HepG2 (cell line): Measurements from ENCODE around the gene TMUB1. TPM values are rescaled to one million over a fixed set of nuclear protein-coding genes. Genes with fewer than 3 reads are reported as not detected.

ENCODE experiments used
- ATAC-seq: fragments of 200-7000 bp; cut with Tn5 transposase; 3 replicates; pipeline ENCODE4 v1.9.1; 2020; ENCODE audit warnings: mild to moderate bottlenecking, moderate library complexity
- BruUV-seq: library from RNA; stranded (reverse); fragments of 400-500 nt; replicated peaks from 2 replicates; lab custom pipeline; 2021; lab: Mats Ljungman, UMichigan
- CTCF ChIA-PET: fragments of 300-600 bp; formaldehyde crosslinking; extraction: SDS; loops from one replicate; lab custom pipeline; 2021; ENCODE audit warnings: low total read pairs, inconsistent platforms, low intra/inter-chr PET ratio; lab: Yijun Ruan, JAX
- POLR2A ChIA-PET: fragments of 350-600 bp; sonication (Branson Sonifier 250); formaldehyde crosslinking; loops from one replicate; lab custom pipeline; 2020; ENCODE audit warnings: antibody characterized with exemption, inconsistent platforms; lab: Yijun Ruan, JAX
- DNase-seq: peaks from one replicate; pipeline ENCODE4 v3.0.0-alpha.2; 2015; ENCODE audit warnings: low spot score
- FAIRE-seq: peaks from 3 replicates; lab custom pipeline; 2011; peaks lifted over from hg19 to GRCh38; lab: Jason Lieb, UNC
- H2AFZ ChIP-seq: one replicate; pipeline ENCODE4 v1.6.1; 2011; ENCODE audit warnings: low read length, inconsistent platforms
- H3K27ac ChIP-seq: fragments of 300-600 bp; 3 replicates; pipeline ENCODE4 v1.8.0; 2011; ENCODE audit warnings: mixed run types, mild to moderate bottlenecking, mixed read lengths, low read length, inconsistent platforms; ENCODE audit not compliant: insufficient read depth; ENCODE audit errors: extremely low read length
- H3K27me3 ChIP-seq, 2 experiments: fragments of 200-600 bp in 1 of 2; 2 replicates in 1 of 2; 3 replicates in 1 of 2; pipeline versions ENCODE4 v1.6.0 to v1.8.0; 2011; ENCODE audit warnings: low read length in 2 of 2, mild to moderate bottlenecking in 2 of 2, moderate library complexity in 2 of 2, inconsistent platforms in 1 of 2; ENCODE audit not compliant: insufficient read depth in 2 of 2, control insufficient read depth in 1 of 2
- H3K36me3 ChIP-seq, 2 experiments: fragments of 200-600 bp in 1 of 2; replicated peaks in 1 of 2; 2 replicates in 1 of 2; 3 replicates in 1 of 2; pipeline versions ENCODE4 v1.5.1 to v1.8.0; 2011; ENCODE audit warnings: low read length in 2 of 2, inconsistent platforms in 1 of 2; ENCODE audit not compliant: insufficient read depth in 2 of 2, control insufficient read depth in 1 of 2
- H3K4me1 ChIP-seq: 2 replicates; pipeline ENCODE4 v1.5.1; 2012; ENCODE audit warnings: low read length, inconsistent platforms; ENCODE audit not compliant: insufficient read depth
- H3K4me2 ChIP-seq: 2 replicates; pipeline ENCODE4 v1.6.0; 2011; ENCODE audit warnings: low read depth, low read length, inconsistent platforms
- H3K4me3 ChIP-seq, 3 experiments: fragments of 200-600 bp in 1 of 3; sonication (generic), shearing (Covaris generic) in 1 of 3; replicated peaks in 1 of 3; 2 replicates each; pipeline ENCODE4 v1.5.1; 2011 to 2016; ENCODE audit warnings: low read length in 3 of 3, inconsistent platforms in 2 of 3, low read depth in 2 of 3, mild to moderate bottlenecking in 2 of 3, control low read depth in 1 of 3, mixed read lengths in 1 of 3; ENCODE audit not compliant: insufficient read depth in 1 of 3
- H3K79me2 ChIP-seq: one replicate; pipeline ENCODE4 v1.6.1; 2011; ENCODE audit warnings: low read length, inconsistent platforms; ENCODE audit not compliant: insufficient read depth
- H3K9ac ChIP-seq: 2 replicates; pipeline ENCODE4 v1.6.0; 2011; ENCODE audit warnings: mild to moderate bottlenecking, low read depth, low read length, inconsistent platforms; ENCODE audit not compliant: insufficient read depth
- H3K9me3 ChIP-seq: 2 replicates; pipeline ENCODE4 v1.5.1; 2012; ENCODE audit warnings: mild to moderate bottlenecking, low read length
- H4K20me1 ChIP-seq: 2 replicates; pipeline ENCODE4 v1.6.0; 2011; ENCODE audit warnings: inconsistent platforms, mild to moderate bottlenecking, low read length, moderate library complexity; ENCODE audit not compliant: insufficient read depth
- ARID5B ChIP-seq: IDR thresholded peaks from 2 replicates; pipeline ENCODE4 v1.4.0; 2020; ENCODE audit warnings: mild to moderate bottlenecking, missing genetic modification reagents
- EED ChIP-seq: sonication (generic); formaldehyde crosslinking; IDR thresholded peaks from 2 replicates; pipeline ENCODE4 v1.5.0; 2020; ENCODE audit warnings: mild to moderate bottlenecking, missing genetic modification reagents
- IRF9 ChIP-seq: sonication (generic); formaldehyde crosslinking; IDR thresholded peaks from 2 replicates; pipeline ENCODE4 v1.8.0; 2022; ENCODE audit warnings: missing genetic modification reagents, mild to moderate bottlenecking, borderline replicate concordance
- ISL2 ChIP-seq: sonication (generic); formaldehyde crosslinking; IDR thresholded peaks from 2 replicates; pipeline ENCODE4 v1.5.0; 2020; ENCODE audit warnings: missing genetic modification reagents
- MZF1 ChIP-seq: sonication (generic); formaldehyde crosslinking; IDR thresholded peaks from 2 replicates; pipeline ENCODE4 v1.8.1; 2023; ENCODE audit warnings: mild to moderate bottlenecking, missing genetic modification reagents, borderline replicate concordance
- POGK ChIP-seq: sonication (generic); formaldehyde crosslinking; conservative IDR thresholded peaks from 2 replicates; pipeline ENCODE4 v1.8.0; 2022; ENCODE audit warnings: mild to moderate bottlenecking, moderate library complexity, missing genetic modification reagents
- RBM22 ChIP-seq: fragments of 200-400 bp; formaldehyde crosslinking; optimal IDR thresholded peaks from 2 replicates; pipeline ENCODE3; 2017; ENCODE audit warnings: mild to moderate bottlenecking, low read length, moderate library complexity
- RXRB ChIP-seq: IDR thresholded peaks from 2 replicates; pipeline ENCODE4 v1.6.1; 2016; ENCODE audit warnings: borderline replicate concordance, missing genetic modification reagents, missing compliant biosample characterization
- SSRP1 ChIP-seq: IDR thresholded peaks from 2 replicates; pipeline ENCODE4 v1.6.1; 2016; ENCODE audit warnings: control low read depth
- ZMAT5 ChIP-seq: sonication (generic); formaldehyde crosslinking; IDR thresholded peaks from 2 replicates; pipeline ENCODE4 v1.5.0; 2020; ENCODE audit warnings: mild to moderate bottlenecking, low read depth, missing genetic modification reagents, borderline replicate concordance
- ZNF598 ChIP-seq: sonication (generic); formaldehyde crosslinking; IDR thresholded peaks from 2 replicates; pipeline ENCODE4 v1.5.1; 2020; ENCODE audit warnings: mild to moderate bottlenecking, missing genetic modification reagents, borderline replicate concordance
- WGBS: methylation state at CpG from one replicate; pipeline ENCODE4 v1.1.6; 2017; ENCODE audit warnings: low lambda C conversion rate; 5-methylcytosine and 5-hydroxymethylcytosine counted together
- in situ Hi-C: cut with HindIII; loops from 2 replicates; pipeline ENCODE4 v1.10.0; 2017; ENCODE audit warnings: low pct_unique_long_range_greater_than_20kb; ENCODE audit not compliant: extremely low pct_ligation_motif_present
- intact Hi-C: fragments of 100-400 bp; cut with micrococcal nuclease; formaldehyde crosslinking; loops from one replicate; pipeline ENCODE4 v1.10.0; 2022; ENCODE audit not compliant: unreplicated experiment
- polyA plus RNA-seq, 8 experiments: library from polyadenylated mRNA; depleted of rRNA in 3 of 8; stranded (reverse) in 7 of 8; unstranded in 1 of 8; fragments of >200 nt; fragmentation: Illumina TruSeq in 4 of 8; extraction: Trizol in 4 of 8; gene quantifications; 2 replicates each; pipeline versions ENCODE4 v1.2.1 to v1.2.3, GENCODE V29; 2011 to 2016; ENCODE audit warnings: low read depth in 4 of 8, missing spikeins in 1 of 8, mixed read lengths in 1 of 8; ENCODE audit not compliant: insufficient read depth in 1 of 8
- total RNA-seq, 5 experiments: library from RNA; depleted of rRNA; stranded (reverse); fragments of >200 nt; fragmentation: Illumina TruSeq; extraction: Trizol; gene quantifications; 2 replicates each; pipeline ENCODE4 v1.2.3, GENCODE V29; 2016; ENCODE audit warnings: low read depth in 1 of 5

The TMUB1 gene
- total and polyA plus RNA-seq, 2 of the 13 experiments (the other 11 are each of a cell fraction or from before 2014, with no cell fraction given): 44.8 to 51.6 TPM

- no peaks in the 10 kb centered on the region for H4K20me1 ChIP-seq
Measured at GRCh38 chr7:151034312-151035025, 48.8 kb downstream of the TMUB1 start.

More at GRCh38 chr7:151034312-151035025, 48.8 kb downstream of the TMUB1 start:
- TF ChIP-seq MZF1 (CRISPR knock-in tag) (no peak), ZMAT5 (CRISPR knock-in tag) (no peak), RBM22 (no peak), ISL2 (CRISPR knock-in tag) (no peak), SSRP1 (CRISPR knock-in tag) (no peak), POGK (CRISPR knock-in tag) (no peak), ZNF598 (CRISPR knock-in tag) (no peak), RXRB (CRISPR knock-in tag) (no peak), IRF9 (CRISPR knock-in tag) (no peak), EED (CRISPR knock-in tag) (no peak), ARID5B (CRISPR knock-in tag) (no peak)
- Histone ChIP-seq H3K9ac (no peak overlapping the region), H3K9me3 (no peaks in the 10 kb centered on the region), H3K4me3 (no peak overlapping the region), H3K79me2 (no peaks in the 10 kb centered on the region), H3K4me1 (peaks cover 13% of the 10 kb centered on the region), H3K36me3 (no peaks in the 10 kb centered on the region), H3K4me2 (no peak overlapping the region), H3K27me3 (no peaks in the 10 kb centered on the region), H2AFZ (no peak overlapping the region), H3K27ac (no peak overlapping the region)
- no peak for ATAC-seq
- in situ Hi-C loops (no loop called here), intact Hi-C loops (no loop called here)
- CTCF ChIA-PET: no interaction called here
- no peak for DNase-seq
- FAIRE-seq: no peak
- no TSS peak for BruUV-seq
- POLR2A ChIA-PET: no interaction called here
- WGBS: 95% methylated on average over 12 of the region's 21 CpGs
